ENCODE data around the gene ACYP2. TPM values are rescaled to one million over a fixed set of nuclear protein-coding genes. Genes with fewer than 3 reads are reported as not detected.
"Not testable (repeated sequence)": the region's sequence is repeated elsewhere in the genome, so short reads cannot be mapped to it uniquely, and the experiment has no call there.

ACYP2 gene
- polyA plus RNA-seq, 1 donor: 27.6 TPM

GRCh38 chr2:54099370-54099769 lies 16.0 kb upstream of the ACYP2 start:
- DNase-seq (ENCODE audit: low read depth): no peak

GRCh38 chr2:54099829-54100585 lies 15.4 kb upstream of the ACYP2 start:
- no peak for DNase-seq (ENCODE audit: low read depth)

GRCh38 chr2:54100772-54101171 lies 14.6 kb upstream of the ACYP2 start:
- no peak for DNase-seq (ENCODE audit: low read depth)

DNA sequence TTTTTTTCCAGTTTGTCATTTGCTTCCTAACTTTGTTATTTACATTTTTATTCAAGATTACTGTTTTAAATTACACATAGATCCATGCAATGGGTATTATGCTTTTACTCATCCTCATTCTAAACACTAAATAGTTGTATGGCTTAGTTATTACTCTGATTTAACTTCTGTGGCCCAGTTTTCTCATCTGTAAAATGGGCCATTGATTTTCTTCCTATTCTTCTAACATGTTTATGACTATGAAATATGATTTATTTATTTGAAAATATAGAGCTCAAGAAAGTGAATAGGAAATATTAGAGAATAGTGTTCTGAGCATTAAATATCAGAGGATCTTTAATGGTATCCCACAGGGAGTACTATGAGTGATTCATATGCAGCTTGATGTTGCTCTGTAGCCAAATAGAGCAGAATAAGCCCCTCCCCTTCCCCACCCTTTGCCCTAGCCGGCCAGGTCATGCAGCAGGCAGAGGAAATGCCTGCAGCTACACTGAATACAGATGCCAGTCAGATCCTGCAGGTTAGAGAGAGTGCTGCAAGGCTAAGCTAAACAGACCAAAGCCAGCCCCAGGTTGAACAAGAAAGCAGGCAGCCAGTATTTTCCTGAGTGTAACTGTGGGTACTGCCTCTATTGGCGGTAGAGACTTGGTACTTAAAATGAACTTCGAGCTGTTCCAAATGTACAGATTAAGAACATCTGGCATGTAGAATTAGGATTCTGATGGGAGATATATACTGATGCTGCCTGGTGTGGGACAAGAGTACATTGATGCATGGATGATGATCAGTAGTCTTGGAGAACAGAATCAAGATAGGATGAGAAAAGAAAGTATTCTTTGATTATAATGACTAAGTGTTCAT lies 11.7 kb upstream of the ACYP2 start:
- DNase-seq (ENCODE audit: low read depth): no peak

DNA sequence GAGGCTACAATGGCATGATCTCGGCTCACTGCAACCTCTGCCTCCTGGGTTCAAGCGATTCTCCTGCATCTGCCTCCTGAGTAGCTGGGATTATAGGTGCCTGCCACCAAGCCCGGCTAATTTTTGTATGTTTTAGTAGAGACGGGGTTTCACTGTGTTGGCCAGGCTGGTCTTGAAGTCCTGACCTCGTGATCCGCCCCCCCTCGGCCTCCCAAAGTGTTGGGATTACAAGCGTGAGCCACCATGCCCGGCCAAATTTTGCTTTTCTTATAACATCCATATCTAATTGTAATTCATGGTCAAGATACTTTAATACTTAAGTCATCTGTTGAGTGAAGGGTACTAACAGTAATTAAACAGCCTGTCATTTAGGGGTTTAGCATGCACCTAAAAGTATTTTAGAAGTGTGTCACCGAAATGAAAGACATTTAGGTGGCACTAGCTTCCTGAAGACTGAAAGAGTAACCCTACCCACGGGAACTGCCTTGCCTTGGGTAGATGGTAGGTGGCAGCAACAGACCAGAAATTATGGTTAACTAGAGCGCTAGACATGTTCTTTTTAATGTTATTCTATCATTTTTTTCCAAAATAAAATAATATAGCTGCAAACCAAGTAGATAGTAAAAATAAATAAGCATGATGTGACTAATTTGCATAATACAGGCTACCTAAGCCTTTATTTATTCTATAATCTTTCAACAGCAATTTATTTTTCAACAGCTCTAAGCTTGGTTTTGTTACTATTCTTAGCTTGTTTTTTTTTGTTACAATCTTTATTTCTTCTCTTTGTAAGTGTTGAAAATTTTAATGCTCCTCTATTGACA lies 8.6 kb upstream of the ACYP2 start:
- no peak for DNase-seq (ENCODE audit: low read depth)

GRCh38 chr2:54107455-54107764 lies 8.0 kb upstream of the ACYP2 start:
- no peak for DNase-seq (ENCODE audit: low read depth)

- DNase-seq (ENCODE audit: low read depth): no peak
These were observed 7.4 kb upstream of the ACYP2 start for GRCh38 chr2:54107903-54108615.

DNA sequence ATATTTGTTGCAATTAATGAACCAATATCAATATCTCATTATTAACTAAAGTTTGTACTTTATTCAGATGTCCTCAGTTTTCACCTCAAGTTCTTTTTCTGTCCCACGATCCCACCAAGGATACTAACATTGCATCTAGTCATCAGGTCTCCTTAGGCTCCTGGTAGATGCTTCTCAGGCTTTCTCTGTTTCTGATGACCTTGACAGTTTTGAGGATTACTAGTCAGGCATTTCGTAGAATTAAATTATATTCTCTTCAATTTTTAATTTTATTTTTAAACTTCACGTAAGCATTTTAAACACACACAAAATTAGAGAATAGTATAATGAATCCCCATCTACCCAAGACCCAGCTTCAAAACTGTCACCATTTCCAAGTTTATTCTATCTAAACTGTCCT lies 5.6 kb upstream of the ACYP2 start:
- DNase-seq (ENCODE audit: low read depth): no peak

GRCh38 chr2:54114479-54114878 lies 936 bp upstream of the ACYP2 start:
- DNase-seq (ENCODE audit: low read depth): not testable (repeated sequence)

- no peak for DNase-seq (ENCODE audit: low read depth)
These were observed 505 bp upstream of the ACYP2 start for GRCh38 chr2:54114936-54115283.

DNA sequence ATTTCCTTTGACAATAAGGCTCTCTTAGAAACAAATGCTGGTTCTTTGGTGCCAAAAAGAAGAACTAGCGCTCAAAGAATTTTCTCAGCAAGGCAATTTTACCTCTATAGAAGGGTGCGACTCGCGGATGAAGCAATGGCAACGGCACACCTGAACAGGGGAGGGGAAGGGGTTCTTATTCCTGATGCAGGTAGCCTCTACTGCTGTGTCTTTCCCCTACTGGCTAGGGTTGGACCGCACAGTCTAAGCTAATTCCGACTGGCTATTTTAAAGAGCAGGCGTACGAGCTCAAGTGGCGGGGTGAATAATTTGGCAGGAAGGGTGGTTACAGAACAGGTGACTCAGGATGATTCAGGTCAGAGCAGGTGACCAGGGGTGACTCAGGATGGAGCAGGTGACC lies 1.2 kb downstream of the ACYP2 start:
- DNase-seq (ENCODE audit: low read depth): not testable (repeated sequence)

DNA sequence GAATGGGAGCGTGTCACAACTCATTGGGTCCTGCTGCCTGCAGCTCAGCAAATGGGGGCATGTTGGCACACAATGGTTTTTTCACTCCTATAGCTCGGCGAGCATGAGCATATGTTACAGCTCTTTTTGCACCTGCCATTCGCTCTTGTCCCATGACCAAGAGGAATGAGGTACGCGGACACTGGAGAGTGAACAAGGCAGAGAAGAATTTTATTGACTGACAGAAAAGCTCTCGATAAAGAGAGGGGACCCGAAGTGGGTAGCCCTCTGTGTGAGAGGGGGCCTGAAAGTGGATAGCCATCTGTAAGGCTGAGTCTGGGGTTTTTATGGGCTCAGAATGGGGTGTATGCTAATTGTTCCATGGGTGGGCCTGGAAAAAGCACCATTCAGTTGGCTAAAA lies 5.5 kb downstream of the ACYP2 start:
- no peak for DNase-seq (ENCODE audit: low read depth)

DNA sequence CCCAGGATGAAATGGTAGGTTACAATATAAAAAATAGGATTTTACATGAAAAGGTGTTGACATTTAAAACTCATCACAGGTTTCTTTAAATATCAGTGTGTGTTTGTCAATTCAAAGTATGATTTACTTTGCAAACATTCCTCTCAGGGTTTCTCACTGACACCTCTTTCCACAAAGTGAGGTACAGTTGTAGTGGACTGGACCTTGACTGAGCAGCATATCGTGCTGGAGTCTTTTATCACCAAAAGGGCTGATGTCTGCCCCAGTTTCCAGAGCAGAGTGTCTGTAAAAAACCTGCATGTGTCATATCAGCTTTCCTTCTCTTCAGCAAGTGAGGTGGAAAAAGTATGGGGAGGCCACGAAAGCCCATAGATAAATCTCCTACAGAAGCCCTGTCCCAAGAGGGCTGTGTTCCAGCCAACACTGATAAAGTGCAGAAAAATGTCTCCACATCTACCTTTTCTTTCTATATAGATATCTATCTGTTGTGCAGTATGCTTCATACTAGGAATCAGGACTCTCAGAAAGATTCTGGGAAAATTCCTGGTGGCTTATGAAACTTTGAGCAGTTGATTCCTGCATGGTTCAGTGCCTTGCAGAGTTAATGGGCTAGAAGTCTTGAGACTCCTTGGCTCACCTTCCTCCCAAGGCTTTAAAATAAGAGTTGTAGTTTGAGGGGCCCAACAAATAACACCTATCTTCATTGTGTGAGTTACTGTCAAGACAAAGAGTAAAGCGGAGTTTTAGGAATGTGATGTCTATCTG lies 6.9 kb downstream of the ACYP2 start:
- no peak for DNase-seq (ENCODE audit: low read depth)

DNA sequence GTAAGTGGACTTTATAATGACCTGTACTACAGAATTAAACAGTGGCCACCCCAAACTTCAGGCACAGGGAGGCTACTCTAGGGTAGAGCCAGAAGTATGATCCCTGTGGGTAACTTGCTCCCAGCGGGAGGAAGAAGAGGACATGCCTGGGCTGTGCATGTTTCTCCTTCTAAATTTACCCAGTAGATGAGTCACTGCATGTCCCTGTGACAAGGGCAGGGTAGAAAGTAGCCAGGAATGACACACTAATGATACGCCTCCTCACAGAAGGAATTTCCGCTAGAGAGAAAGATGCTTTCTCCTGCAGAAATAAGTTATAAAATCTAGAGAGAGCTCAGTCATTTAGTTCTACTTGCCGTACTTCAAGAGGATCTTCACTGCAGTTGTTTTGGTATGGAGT lies 7.5 kb downstream of the ACYP2 start:
- no peak for DNase-seq (ENCODE audit: low read depth)

- DNase-seq (ENCODE audit: low read depth): not testable (repeated sequence)
These were observed 11.8 kb downstream of the ACYP2 start for GRCh38 chr2:54127174-54127573.

GRCh38 chr2:54133056-54133455 lies 17.6 kb downstream of the ACYP2 start:
- DNase-seq (ENCODE audit: low read depth): no peak

DNA sequence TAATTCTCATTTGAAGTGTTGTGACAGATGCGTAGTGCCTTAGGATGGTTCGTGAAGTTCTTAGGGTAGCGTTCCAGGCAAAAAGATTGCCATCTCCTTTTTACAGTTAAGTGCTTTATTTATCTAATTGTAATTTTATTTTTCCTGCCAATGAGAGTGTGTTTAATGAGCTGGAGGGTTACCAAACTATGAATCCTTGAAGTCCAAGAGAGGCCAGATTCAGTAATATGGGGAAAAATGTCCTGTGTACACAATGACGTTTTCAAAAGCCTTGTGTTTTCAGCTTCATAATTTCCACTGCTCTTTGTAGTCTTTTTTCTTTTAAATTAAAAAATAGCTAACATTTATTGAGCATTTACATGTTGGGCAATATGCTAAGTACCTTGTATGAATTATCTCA lies 23.8 kb downstream of the ACYP2 start:
- no peak for DNase-seq (ENCODE audit: low read depth)

- DNase-seq (ENCODE audit: low read depth): no peak
These were observed 28.4 kb downstream of the ACYP2 start for GRCh38 chr2:54143780-54144179.

DNA sequence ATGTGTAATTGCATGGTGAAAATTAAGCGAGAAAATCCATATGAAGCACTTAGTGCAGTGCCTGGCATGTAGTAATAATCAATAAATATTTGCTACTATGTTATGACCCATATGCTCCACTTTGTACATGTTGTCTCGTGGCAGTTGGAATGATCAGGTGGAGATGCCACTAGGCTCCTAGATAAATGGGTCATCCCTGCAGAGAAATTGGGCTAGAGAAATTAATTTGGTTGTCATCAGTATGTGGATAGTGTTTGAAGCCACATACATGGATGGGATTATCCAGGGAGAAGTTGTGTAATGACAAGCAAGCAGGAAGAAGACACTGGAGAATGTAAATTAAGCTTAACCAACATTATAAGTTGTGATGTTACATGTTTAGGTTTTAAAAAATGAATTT lies 33.0 kb downstream of the ACYP2 start:
- DNase-seq (ENCODE audit: low read depth): no peak

GRCh38 chr2:54149638-54150441 lies 34.4 kb downstream of the ACYP2 start:
- DNase-seq (ENCODE audit: low read depth): peak; percentile 36

All from forelimb muscle (tissue), 1 donor.